Measurements from ENCODE around the gene UNC5C.

The UNC5C gene

DNA sequence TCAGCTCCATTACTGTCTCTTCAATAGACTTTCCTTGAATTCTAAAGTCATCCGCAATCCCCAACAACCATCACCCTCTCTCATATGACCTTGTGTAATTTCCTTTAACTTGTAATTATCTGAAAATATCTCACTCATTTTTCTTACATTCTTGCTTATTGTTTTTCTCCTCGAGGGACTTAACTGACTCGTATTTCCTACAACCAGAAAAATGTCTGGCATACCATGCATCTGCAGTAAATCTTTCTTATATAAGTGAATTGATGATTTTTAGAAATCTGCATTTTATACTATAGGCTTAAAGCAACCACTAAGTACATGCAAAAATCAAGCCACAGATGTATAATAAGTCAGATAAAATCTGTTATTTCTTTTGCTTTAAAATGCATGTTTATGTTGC, 276.7 kb downstream of the UNC5C start:
- no peak for FAIRE-seq
- no peak for DNase-seq (ENCODE audit: low spot score)

DNA sequence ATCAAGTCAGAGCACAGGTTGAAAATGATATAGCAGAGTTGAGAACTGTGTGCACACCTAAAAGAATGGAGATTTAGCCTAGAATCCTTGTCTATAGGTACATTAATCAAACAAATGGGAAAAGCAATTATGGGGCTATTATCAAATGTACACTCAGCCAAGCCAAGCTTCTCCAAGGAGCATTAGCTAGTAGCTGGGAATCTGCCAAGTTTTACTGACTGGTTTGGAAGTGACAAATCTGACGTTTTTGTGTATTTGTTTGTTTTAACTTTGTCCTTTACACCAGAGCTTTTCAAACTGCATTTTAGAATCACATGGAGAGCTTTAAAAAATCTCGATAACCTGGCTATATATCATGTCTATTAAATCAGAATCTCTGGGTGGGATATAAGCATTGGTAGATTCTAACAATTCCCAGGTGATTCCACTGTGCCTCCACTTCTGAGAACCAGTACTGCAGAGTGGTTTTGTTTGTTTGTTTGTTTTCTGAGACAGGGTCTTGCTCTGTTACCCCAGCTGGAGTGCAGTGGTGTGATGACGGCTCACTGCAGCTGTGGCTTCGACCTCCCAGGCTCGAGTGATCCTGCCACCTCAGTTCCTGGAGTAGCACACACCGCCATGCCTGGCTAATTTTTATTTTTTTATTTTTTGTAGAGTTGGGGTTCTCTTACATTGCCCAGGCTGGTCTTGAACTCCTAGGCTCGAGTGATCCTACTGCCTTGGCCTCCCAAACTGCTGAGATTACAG, 279.8 kb downstream of the UNC5C start:
- no peak for FAIRE-seq
- DNase-seq (ENCODE audit: low spot score) = no peak

DNA sequence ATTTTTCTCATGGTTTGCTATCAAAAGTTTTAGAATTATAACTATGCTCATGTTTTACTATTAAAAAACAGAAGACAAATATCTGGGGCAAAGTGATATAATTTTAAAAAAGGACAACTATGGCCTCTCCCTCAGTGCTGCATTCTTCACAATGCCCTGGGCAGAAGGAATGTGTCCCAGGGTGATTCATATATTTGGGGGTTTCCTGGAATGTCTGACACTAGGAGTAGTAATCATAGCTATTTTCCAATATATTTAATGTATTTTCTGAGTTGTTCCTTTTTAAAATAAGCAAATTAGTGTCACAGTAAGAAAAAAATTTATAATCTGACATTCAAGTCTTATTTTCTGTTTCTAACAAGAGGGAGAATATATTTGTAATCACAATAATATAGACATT, 281.7 kb downstream of the UNC5C start:
- FAIRE-seq (no peak), DNase-seq (ENCODE audit: low spot score) (peak; percentile 69)

DNA sequence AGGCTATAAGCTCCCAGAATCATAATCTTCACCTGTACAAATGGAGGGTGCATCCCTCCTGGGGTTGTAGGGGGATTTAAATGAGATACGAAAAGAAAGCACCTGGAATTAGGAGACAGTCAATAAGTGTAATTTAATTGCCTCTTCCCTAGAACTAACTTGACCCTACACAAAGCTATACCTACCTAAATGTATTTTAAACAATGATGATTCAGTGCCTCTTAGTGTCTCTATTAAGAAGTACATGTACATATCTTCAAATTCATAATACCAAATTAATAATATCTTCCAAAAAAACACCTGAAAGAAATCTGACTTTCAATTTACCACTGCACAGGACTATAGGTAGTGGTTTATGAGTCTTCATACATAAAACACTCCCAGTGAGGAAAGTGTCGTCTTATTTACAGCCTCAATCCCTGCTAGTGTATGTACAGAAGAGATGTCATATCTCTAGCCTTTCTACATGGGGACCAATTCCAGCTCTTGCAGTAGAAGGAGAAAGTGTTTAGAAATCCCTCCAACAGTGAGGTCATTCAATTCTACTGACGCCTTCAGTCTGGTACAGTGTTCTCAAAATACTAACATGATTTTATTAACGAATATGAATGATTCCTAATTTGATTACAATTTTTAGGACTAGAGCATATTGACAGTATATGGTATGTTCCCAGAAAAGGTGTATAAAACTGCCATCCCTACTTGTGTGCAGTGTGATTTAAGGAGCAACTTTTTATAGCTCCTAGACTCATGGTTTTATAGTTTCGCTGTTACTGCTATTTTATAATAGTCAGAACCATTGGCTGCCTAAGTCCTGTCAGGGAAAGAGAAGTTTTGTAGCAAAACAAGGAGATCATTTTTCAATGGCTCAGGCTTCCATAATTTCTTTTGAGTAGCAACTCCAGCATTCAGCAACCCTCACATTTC, 282.7 kb downstream of the UNC5C start:
- DNase-seq (ENCODE audit: low spot score) (no peak), FAIRE-seq (no peak)

DNA sequence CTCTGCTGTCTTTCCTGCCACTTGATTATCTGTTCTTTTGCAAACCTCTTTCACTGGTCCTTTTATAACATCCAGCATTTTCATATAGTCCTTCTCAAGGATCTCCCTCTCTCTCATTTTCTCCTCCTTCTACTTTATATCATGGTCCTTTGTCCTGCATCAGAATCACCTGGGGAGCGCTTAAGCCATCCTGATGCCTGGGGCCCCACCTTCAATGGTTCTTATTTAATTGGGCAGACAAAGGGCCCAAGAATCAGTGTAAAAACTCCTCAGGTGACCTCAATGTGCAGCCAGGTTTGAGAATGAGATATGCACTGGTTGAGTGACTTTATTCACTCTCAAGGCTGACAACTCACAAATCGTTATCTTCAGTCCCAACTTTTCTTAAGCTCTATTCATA, 283.9 kb downstream of the UNC5C start:
- no peak for FAIRE-seq
- DNase-seq (ENCODE audit: low spot score) = no peak

DNA sequence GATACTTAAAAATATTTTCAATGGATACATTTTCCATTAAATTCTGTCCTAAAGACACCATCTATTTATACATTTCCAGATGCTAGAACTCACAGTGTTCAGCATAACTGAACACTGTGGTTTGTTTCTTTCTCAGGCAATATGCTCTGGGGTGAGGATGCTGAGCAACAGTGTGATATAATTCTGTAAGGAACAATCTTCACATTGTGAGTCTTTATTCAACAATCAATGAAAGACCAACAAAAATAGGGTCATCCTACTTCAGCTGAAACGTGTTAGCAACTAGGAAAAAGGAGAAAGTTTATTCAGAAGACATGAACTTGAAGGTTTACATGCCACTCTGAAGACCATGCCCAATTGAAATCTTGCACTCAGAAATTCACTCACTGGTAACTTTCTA, 284.8 kb downstream of the UNC5C start:
- DNase-seq (ENCODE audit: low spot score) = no peak
- FAIRE-seq = no peak

DNA sequence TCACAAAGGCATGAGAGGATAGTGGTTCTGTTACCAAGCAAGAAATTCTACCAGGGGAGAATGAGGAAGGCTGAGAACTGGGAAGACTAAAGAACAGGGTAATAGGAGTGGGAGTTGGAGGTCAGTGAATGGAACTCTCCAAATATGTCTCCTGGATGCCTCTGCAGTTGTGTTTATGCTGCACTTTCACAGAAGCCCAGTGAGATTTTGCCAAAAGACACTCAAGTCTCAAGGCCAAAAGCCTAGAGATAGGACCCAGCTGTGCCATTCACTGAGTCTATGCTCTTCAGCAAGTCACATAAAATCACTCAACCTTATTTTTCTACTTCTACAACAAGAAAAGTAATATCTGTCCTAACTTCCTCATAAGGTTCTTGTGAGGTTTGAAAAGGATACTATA, 285.4 kb downstream of the UNC5C start:
- DNase-seq (ENCODE audit: low spot score) (no peak), FAIRE-seq (no peak)

DNA sequence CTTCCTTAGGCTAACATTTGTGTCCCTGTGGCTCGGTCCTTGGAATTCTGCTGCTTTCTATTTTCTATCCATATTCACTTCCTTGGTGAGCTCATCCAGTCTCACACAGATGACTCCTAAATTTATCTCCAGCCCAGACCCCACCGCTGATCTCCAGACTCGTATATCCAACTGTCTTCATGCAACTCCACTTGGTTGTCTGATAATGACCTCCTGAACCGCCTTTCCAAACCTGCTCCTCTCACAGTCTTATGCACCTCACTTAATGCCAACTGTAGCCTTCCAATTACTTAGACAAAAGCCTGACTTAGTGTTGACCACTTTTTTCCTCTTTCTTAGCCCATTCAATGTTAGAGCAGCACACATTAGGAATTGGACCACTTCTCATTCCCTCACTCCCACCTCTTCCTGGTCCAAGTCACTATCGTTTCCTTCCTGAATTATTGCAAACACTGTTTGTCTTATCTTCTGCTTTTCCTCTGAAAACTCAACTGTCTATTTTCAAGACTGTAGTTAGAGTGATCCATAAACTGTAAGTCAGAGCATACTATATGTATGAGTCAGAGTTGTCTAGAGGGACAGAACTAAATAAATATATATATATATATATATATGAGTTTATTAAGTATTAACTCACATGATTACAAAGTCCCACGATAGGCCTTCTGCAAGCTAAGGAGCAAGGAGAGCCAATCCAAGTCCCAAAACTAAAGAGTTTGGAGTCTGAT, 292.5 kb downstream of the UNC5C start:
- FAIRE-seq (no peak), DNase-seq (ENCODE audit: low spot score) (no peak)

DNA sequence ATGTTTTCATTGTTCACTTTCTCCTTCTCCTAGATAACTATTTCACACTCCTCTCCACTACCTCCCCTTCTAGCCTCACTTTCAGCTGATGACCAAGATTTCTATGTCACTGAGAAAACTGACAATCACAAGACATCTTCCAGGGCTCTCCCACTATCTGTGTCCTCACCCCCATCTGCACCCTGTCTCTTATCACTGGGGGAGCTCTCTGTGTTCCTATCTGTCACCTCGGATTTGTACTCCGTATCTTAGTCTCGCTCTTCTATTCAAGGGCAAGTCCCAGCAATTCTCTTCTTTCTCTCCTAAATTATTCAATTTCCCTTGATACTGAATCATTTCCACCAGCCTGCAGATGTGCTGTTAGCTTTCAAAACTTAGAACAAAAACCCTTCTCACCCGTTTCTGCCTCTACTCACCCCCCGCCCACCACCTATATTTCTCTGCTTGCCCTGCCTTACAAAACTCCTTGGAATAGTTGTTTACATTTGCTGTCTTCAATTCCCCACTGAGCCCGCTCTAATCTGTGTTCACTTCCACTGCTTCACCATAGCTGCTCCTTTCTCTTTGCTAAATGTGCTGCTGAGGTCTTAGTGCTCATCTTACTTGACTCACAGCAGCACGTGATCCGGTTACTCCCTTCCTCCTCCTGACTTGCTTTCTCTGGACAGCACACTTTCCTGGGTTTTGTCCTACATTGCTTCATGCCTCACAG, 293.2 kb downstream of the UNC5C start:
- DNase-seq (ENCODE audit: low spot score) (peak; percentile 19), FAIRE-seq (peak; percentile 70)

DNA sequence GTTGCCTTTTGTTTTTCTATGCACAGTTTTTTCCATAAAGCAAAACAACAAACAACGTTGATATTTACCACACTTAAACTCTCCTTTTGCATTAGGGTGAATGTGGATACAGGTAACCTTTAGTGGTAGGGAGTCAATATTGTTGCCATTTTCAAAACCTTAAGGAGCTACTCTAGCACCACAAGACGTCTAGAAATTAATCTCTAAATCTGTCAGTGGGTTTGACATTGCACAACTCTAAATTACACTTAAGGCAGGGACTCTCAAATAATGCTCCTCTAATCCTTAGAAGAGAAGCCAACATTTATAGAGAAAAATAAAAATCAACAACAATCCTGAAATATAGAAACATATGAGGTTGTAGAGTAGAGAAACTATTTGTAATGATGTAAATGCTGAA, 297.2 kb downstream of the UNC5C start:
- FAIRE-seq (no peak), DNase-seq (ENCODE audit: low spot score) (no peak)

DNA sequence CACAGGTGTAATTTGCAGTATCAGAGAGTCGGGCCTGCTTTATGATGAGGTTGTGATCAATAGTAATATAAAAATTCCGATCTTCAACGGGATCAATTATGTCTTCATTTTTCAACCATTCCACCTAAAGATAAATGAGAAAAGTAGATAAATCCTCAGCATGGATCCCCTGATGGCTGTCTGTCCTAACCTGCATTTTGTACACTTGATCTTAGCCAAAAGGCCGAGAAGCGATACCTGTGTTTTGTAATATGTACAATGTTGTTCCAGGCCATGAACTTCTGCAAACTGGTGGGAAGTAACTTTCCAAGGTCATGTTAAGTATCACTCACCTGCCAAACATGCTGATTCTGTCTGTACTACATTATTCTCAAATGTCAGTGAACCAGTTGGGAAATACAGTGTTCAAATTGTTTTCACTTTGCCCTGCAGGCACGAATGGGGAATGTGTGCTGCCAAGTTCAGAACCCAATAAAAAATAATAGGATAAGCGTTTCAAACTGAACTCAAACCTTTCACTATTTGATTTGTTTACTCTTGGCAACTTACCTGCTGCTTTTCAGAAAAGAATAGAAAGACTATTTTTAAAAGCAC, 298.1 kb downstream of the UNC5C start:
- DNase-seq (ENCODE audit: low spot score) (no peak), FAIRE-seq (no peak)

DNA sequence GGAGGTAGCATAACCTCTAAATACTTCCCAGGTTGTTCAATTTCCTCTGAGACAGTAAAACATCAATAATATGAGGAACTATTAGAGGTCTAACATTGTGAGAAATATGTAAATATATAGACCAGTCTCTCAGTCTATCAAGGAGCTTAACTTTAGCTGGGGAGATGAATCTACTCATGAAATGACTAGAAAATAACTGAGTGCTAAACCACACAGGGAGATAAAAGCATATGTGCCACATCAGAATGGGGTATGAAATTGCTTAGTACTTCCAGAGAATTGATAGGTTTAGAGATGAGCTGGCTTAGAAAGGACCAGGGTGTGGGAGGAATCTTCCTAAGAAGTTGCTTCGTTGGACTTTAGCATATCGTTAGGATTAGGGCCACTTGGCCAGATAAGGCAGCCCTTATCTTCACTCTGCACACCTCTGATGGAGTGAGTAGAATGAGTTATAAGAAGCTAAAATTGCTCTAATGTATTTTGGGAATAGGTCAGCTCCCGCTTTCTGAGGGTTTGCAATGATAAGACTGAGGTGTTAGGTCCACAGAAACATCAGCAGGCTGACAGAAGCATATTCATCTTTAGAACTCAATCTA, 299.2 kb downstream of the UNC5C start:
- FAIRE-seq = no peak
- DNase-seq (ENCODE audit: low spot score) = no peak

DNA sequence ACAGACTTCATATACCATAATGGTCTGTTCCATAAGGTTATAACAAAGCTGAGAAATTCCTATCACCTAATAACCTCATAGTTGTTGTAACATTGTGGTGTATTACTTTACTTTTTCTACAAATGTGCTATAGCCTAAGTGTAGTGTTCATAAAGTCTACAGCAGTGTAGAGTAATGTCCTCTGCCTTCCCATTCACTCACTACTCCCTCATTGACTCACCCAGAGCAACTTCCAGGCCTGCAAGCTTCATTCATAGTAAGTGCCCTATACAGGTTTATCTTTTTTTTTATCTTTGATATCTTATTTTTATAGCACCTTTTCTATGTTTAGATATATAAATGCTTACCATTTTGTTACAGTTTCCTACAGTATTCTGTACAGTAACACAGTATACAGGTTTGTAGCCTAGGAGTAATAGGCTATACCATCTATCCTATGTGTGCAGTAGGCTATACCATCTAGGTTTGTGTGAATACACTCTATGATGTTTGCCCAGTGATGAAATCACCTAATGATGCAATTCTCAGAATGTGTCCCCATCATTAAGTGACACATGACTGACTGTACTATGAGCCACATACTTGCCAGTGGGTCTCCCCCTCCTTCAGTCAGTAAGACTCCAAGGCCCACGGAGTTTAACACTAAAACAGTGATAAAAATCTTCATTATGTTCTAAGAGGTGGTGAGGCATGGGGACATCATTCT, 299.9 kb downstream of the UNC5C start:
- DNase-seq (ENCODE audit: low spot score) (no peak), FAIRE-seq (no peak)

DNA sequence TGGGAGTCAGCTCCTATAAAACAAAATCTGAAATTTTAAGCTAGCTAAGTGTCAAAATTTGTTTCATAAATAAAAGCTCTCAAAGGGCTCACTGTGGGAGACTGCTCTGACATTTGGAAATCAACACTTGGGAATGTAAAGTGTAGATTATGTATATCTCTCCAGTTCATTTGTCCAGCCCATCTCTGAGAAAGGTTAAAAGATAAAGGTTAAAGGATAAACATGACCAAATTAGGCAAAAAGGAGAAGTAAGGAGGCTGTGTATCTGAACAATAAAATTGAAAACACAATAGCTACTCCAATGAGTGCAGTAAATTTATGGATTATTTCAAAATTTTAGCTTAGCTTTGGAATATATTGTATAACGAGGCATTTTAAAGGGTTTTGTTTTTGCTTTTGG, 304.9 kb downstream of the UNC5C start:
- no peak for DNase-seq (ENCODE audit: low spot score)
- FAIRE-seq = no peak

DNA sequence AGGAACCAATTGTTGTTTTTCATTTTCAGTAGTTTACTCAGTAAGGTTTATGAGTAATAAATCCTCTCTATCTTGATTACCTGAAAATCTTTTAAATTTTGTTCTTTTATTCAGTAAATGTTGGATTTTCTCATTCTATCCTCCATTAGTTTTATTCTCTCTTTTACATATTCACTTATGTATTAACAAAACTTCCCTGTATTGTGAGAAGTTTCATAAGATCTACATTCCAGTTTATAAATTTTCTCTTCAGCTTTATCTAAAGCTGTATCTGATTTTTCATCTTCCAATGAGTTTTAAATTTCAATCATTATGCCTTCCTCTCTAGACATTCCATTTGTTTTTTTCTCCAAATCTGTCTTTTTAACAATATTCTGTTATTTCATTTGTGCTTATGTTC, 310.2 kb downstream of the UNC5C start:
- FAIRE-seq = no peak
- DNase-seq (ENCODE audit: low spot score) = no peak

DNA sequence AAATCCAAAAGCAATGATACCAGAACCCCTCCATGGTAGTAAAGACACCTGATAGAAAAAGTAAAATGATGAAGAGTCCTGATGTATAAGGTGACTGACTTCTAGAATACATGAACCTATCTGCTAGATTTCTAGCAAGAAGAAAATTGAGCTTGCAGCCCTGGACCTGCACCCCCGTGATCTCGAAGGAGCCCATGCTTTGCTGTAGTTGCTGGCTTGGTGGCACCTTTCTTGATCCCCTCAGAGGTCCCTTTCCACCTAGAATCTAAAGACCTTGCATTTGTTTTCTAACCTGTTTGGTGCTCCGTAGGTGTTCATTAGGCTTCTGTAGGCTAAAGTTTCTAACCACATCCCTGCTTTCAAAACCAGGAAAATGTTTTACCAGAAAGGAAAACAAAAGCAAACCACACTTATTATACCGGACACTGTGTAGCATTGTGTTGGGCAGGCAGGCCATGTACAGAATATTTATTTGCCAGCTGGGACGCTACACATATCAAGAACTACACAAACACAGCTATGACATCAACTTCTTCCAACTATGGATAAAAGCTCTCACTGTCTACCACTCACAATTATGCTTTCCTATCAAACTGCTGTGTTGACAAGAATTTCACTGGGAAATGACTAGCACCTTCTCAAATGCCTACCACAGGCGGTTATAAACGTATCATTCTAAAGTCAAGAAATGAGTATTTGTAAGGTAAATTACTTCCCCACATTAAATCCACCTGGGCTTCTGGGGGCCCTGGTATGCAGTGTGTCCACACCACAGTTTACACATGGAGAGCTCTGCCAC, 316.2 kb downstream of the UNC5C start:
- FAIRE-seq (no peak), DNase-seq (ENCODE audit: low spot score) (no peak)

DNA sequence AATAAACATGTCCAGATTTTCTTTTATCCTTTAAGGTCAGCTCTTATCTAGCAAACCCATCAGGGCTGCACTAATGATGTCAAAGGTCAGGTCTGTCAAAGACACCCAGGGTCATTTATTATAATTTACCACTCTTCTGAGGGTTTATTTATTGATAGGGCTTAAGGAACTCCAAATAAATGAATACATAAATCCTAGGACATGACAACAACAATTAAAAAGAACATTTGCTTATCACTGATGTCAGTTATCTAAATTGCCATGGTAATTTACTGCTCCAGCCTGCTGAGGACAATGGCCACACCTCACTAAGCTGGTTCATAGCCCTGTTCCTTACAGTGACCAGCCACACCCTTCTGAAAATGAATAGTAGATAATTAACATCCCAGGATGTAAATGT, 317.1 kb downstream of the UNC5C start:
- DNase-seq (ENCODE audit: low spot score) (no peak), FAIRE-seq (no peak)

DNA sequence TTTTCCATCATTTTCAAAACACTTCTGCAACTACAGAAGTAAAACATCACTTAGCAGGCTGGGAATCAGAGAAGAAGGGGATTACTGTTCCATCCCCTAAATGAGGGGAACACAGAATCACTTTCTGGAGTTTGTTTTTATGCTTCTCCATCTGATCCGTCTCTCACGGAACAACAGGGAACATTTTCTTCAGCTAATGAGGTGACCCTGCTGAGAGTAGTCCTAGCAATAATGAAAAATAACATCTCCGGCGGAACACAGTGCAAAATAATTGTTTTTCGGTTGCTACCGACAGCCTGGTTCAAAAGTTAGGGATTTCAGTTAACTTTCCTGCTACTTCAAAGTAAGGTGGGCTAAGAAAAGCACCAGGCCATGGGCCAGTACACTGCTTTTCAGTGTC, 322.9 kb downstream of the UNC5C start:
- no peak for DNase-seq (ENCODE audit: low spot score)
- no peak for FAIRE-seq

DNA sequence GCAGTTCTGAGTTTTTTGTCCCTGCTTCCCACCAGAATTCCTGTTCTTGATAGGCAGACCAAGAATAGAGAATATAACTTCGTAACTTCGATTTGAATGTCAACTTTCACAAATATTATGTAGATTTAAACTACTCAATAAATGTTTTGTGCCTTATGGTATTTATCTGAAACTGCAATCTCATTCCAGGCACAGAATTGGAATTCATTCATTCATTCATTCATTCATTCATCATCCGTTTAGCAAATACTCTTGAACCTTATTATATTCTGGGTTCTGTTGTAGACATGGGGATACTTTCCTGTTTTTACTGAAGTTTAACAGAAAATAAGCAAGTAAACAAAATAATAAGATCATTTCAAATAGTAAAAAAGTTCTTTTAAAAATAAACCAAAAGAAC, 324.4 kb downstream of the UNC5C start:
- DNase-seq (ENCODE audit: low spot score) (no peak), FAIRE-seq (no peak)
